ENCODE measurements around the gene DDI2.

Gene DDI2

DNA sequence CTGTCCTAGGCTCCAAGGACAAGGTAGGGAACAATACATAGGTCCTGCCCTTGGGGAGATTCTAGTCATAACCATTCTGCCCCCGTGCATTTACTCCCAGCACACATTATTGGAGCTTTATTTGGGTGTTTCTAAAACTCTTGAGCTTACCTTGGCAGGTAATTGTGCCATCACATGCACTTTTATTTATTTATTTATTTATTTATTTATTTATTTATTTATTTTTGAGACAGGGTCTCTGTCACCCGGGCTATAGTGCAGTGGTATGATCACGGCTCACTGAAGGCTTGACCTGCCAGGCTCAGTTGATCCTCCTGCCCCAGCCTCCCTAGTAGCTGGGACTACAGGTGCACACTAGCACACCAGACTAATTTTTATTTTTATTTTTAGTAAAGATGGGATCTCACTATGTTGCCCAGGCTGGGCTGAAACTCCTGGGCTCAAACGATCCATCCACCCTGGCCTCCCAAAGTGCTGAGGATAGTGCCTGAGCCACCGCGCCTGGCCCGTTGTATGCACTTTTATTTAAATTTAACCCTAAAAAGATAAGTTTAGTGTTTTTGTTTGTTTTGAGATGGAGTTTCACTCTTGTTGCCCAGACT, 41.6 kb upstream of the DDI2 start:
- TF ChIP-seq, protein P1, sequence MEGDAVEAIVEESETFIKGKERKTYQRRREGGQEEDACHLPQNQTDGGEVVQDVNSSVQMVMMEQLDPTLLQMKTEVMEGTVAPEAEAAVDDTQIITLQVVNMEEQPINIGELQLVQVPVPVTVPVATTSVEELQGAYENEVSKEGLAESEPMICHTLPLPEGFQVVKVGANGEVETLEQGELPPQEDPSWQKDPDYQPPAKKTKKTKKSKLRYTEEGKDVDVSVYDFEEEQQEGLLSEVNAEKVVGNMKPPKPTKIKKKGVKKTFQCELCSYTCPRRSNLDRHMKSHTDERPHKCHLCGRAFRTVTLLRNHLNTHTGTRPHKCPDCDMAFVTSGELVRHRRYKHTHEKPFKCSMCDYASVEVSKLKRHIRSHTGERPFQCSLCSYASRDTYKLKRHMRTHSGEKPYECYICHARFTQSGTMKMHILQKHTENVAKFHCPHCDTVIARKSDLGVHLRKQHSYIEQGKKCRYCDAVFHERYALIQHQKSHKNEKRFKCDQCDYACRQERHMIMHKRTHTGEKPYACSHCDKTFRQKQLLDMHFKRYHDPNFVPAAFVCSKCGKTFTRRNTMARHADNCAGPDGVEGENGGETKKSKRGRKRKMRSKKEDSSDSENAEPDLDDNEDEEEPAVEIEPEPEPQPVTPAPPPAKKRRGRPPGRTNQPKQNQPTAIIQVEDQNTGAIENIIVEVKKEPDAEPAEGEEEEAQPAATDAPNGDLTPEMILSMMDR (IDR thresholded peaks at IDR 0.05; ENCODE audit: control insufficient read depth, insufficient read depth, low read depth, low read length, missing control alignments) = no peak
- DNase-seq (ENCODE audit: low read depth) = no peak

DNA sequence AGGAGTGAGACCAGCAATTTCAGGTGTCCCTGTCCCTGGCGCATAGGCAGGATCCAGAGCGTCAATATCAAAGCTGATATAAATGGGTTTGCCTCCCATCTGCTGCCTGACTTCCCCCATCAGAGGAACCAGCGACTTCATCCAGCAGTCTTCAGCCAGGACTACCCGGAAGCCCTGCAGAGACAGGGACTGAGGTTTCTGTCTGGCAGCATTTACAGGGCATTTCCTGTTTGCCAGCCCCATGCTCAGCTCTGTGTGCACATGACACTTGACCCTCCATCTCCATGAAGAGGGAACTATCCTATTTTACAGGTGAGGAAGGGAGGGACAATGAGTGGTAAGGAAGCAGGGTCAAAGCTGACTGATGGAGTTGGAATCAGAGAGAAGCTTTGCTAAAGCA, 39.6 kb upstream of the DDI2 start:
- no peak overlapping the region for H3K4me3 ChIP-seq (ENCODE audit: control insufficient read depth, low read depth, low read length)
- TF ChIP-seq, protein P1 (IDR thresholded peaks at IDR 0.05; ENCODE audit: control insufficient read depth, insufficient read depth, low read depth, low read length, missing control alignments) = no peak
- DNase-seq (ENCODE audit: low read depth) = no peak

More for the DNA sequence above, 41.6 kb upstream of the DDI2 start:
- no peak overlapping the region for H3K4me3 ChIP-seq (ENCODE audit: control insufficient read depth, low read depth, low read length)

DNA sequence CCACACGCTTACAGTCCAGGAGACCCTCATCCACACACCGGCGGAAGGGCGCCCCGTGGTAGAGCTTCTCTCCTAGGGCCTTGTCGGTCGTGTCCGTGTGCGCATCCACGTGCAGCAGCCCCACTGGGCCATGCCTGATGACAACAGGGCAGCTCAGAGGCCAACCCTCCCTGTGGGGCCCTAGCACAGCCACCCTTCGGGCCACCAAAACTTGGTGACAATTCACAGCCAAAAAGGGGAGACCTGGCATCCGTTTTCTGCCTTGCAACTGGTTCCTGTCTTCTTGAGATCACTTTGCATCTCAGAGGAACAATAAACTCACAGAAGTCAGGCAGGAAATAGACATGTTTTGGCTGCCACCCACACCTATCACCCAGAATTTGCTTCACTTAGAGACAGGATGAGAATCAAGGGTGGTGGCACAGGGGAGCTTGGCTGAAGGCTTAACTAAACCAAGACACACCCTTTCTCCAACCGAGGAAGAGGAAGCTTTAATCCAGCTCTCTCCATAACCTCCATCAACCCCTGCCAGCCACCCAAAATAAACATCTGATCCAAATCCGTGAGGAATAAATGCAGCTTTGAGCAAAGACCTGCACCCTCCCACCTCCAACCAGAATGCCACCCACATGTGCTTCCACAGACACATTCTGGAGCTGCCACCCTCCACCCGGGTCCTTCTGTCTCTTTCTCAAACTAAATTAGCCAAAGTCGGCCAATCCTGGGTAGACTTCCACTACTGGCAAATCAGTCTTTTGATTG, 38.2 kb upstream of the DDI2 start:
- DNase-seq (ENCODE audit: low read depth) = no peak
- H3K4me3 ChIP-seq (ENCODE audit: control insufficient read depth, low read depth, low read length) = no peak overlapping the region
- TF ChIP-seq, protein P1 (IDR thresholded peaks at IDR 0.05; ENCODE audit: control insufficient read depth, insufficient read depth, low read depth, low read length, missing control alignments) = no peak

DNA sequence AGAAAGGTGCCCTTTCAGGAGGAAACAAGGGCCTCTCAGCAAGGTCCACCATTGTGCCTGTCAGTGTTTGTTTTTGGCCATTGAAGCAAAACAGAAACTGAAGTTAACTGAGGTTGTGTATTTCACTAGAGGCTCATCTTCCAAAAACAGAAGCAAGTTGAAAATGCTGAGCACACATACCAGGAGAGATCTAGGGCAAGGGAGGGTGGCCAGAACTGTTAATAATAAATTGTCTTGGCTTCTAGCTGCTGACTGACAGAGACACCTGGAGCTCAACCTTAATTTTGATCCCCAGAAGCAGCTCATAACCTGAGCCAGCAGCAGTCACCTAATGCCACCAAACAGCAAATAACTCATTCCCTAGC, 37.6 kb upstream of the DDI2 start:
- H3K4me3 ChIP-seq (ENCODE audit: control insufficient read depth, low read depth, low read length) = no peak overlapping the region
- DNase-seq (ENCODE audit: low read depth) = no peak
- TF ChIP-seq, protein P1 (IDR thresholded peaks at IDR 0.05; ENCODE audit: control insufficient read depth, insufficient read depth, low read depth, low read length, missing control alignments) = no peak

DNA sequence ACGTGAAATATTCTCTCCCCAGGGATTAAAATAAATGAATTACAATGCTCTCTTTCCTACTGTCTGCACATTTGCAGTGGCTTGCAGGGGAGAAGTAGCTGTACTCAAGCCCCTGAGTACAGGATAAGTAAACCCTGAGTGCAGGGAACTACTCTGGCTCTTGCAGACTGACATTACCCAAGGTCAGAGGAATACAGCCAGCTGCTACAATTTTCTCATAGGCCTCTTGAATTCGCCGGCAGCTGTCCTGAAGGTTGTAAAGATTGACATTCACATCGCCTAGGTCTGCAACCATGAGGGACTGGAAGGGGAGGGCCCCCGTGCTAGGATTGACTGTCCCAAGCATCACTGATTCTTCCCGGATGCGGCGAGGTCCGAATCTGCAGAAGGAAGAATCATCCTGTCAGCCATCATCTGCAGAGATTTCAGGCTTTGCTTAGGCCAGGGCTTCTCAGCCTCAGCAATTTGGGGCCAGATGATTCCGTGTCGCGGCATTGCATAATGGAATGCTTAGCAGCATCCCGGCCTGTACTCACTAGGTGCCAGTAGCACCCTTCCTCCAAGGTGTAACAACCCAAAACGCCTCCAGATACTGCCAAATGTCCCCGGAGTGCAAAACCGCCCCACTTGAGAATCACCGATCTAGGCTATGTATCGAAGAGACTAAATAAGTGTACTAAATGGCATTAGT, 34.1 kb upstream of the DDI2 start:
- no peak overlapping the region for H3K4me3 ChIP-seq (ENCODE audit: control insufficient read depth, low read depth, low read length)
- TF ChIP-seq, protein P1 (IDR thresholded peaks at IDR 0.05; ENCODE audit: control insufficient read depth, insufficient read depth, low read depth, low read length, missing control alignments) = no peak

DNA sequence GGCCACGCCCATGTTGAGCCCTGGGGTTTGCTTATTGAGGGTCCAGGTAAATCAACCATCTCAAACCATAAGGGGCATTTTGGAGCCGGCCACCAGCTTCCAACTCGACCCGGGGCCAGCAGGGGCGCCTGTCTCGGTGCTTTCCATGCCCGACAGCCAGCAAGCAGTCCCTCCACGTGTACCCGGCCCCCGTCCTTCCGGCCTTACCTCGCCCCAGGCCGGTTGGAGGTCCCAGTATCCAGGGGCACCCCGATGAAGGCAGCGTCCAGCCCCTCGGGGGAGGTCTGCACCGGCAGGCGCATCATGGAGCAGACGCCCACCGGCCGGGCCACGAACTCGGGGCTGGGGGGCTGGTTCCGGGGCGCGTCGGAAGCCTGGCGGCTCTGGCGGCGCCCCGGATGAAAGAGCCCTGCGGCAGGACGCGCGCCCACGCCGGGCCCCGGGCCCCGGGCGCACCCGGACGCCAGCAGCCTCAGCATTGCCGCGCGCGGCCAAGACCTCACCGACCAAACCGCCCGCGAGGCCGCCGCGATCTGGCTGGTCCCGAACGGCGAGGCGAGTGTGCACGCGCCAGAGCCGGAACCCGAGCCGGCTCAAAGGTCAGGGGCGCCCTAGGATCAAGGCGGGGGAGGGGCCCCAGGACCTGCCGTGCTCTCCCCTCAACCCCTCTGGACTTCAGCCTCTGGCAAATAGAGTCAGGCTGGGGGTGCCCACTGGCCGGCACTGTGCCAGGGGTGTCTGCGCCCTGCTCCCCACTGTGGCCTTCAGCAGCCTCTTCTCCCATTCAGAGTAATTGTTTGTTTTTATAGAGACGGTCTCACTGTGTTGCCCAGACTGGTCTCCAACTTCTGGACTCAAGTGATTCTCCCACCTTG, 32.5 kb upstream of the DDI2 start, which contains the start of gene AGMAT:
Gene AGMAT, minus strand, starts transcription at position 563 of the 875 bp plus-strand sequence. Its CDS starts 84 bp downstream, at position 479.
- TF ChIP-seq, protein P1 (IDR thresholded peaks at IDR 0.05; ENCODE audit: control insufficient read depth, insufficient read depth, low read depth, low read length, missing control alignments) = peak; percentile 45
- no peak for DNase-seq (ENCODE audit: low read depth)
- H3K4me3 ChIP-seq (ENCODE audit: control insufficient read depth, low read depth, low read length) = peak within 1 kb of the TSS; percentile 43

More for the DNA sequence above, 34.1 kb upstream of the DDI2 start:
- no peak for DNase-seq (ENCODE audit: low read depth)
